Gastrocnemius medialis (tissue), 4 donors: ENCODE data around the gene RPS6KL1.

Source experiments
- POLR2A ChIP-seq, 2 donors: fragments of 450-650 bp; IDR thresholded peaks; one replicate each; pipeline ENCODE4 v1.6.1; 2017; ENCODE audit warnings: antibody characterized with exemption in 2 of 2, mild to moderate bottlenecking in 2 of 2, moderate library complexity in 2 of 2
- TF ChIP-seq, protein P1 (sequence below), 5 experiments: fragments of 450-650 bp in 3 of 5; fragments of 200-600 bp in 2 of 5; sonication (generic) in 2 of 5; IDR thresholded peaks in 4 of 5; conservative IDR thresholded peaks in 1 of 5; 1 replicate in 4 of 5; 2 replicates in 1 of 5; pipeline ENCODE4 v1.5.1; 2016 to 2019; ENCODE audit warnings: antibody characterized with exemption in 5 of 5, mild to moderate bottlenecking in 3 of 5, moderate library complexity in 3 of 5

DNA sequence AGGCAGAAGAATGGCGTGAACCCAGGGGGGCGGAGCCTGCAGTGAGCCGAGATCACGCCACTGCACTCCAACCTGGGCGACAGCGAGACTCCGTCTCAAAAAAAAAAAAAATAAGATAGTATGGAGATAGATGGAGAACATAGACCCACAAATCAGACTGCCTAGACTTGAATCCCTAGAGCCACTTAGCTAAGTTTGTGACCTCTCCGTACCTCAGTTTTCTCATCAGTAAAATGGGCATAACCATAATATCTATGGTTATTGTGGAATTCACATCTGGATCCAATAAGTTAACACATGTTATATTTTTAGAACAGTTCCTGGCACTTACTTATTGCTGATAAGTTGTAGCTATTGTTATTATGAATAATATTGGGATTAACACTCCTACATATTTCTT lies 54.3 kb downstream of the RPS6KL1 start:
- TF ChIP-seq, protein P1, sequence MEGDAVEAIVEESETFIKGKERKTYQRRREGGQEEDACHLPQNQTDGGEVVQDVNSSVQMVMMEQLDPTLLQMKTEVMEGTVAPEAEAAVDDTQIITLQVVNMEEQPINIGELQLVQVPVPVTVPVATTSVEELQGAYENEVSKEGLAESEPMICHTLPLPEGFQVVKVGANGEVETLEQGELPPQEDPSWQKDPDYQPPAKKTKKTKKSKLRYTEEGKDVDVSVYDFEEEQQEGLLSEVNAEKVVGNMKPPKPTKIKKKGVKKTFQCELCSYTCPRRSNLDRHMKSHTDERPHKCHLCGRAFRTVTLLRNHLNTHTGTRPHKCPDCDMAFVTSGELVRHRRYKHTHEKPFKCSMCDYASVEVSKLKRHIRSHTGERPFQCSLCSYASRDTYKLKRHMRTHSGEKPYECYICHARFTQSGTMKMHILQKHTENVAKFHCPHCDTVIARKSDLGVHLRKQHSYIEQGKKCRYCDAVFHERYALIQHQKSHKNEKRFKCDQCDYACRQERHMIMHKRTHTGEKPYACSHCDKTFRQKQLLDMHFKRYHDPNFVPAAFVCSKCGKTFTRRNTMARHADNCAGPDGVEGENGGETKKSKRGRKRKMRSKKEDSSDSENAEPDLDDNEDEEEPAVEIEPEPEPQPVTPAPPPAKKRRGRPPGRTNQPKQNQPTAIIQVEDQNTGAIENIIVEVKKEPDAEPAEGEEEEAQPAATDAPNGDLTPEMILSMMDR (IDR thresholded peaks at IDR 0.05 in 4 of 5, conservative IDR thresholded peaks at IDR 0.05 in 1 of 5), result no peak
- no peak for TF ChIP-seq POLR2A (IDR thresholded peaks at IDR 0.05)
